KMS-11 (cell line): ENCODE measurements around the gene GRK6.

ENCODE experiments used
- H2AFZ ChIP-seq: fragments of 200-600 bp; sonication (generic); 2 replicates; pipeline ENCODE4 v1.6.1; 2016; ENCODE audit warnings: antibody characterized with exemption, mixed run types, low read depth
- H3K27ac ChIP-seq: fragments of 200-600 bp; sonication (generic); 2 replicates; pipeline ENCODE4 v1.6.1; 2016; ENCODE audit warnings: mild to moderate bottlenecking, mixed run types
- H3K27me3 ChIP-seq: fragments of 200-600 bp; sonication (generic); 2 replicates; pipeline ENCODE4 v1.6.1; 2017; ENCODE audit warnings: mild to moderate bottlenecking, low read depth, mixed run types, moderate library complexity; ENCODE audit not compliant: insufficient read depth
- H3K36me3 ChIP-seq: fragments of 200-600 bp; sonication (generic); 2 replicates; pipeline ENCODE4 v1.6.1; 2017; ENCODE audit warnings: mild to moderate bottlenecking, mixed run types; ENCODE audit not compliant: insufficient read depth
- H3K4me1 ChIP-seq: fragments of 200-600 bp; sonication (generic); 2 replicates; pipeline ENCODE4 v1.6.1; 2016; ENCODE audit warnings: mild to moderate bottlenecking, low read depth, mixed run types; ENCODE audit not compliant: poor library complexity, severe bottlenecking
- H3K4me2 ChIP-seq: fragments of 200-600 bp; sonication (generic); 2 replicates; pipeline ENCODE4 v1.7.0; 2016; ENCODE audit warnings: mild to moderate bottlenecking, mixed run types
- H3K4me3 ChIP-seq: fragments of 200-600 bp; sonication (generic); IDR thresholded peaks from 2 replicates; pipeline ENCODE4 v1.6.1; 2017; ENCODE audit warnings: low read depth, low read length, mixed read lengths; ENCODE audit not compliant: insufficient read depth
- H3K79me2 ChIP-seq: fragments of 200-600 bp; sonication (generic); 2 replicates; pipeline ENCODE4 v1.6.1; 2016; ENCODE audit warnings: low read depth, mixed run types; ENCODE audit not compliant: insufficient read depth
- H3K9ac ChIP-seq: fragments of 200-600 bp; sonication (generic); 2 replicates; pipeline ENCODE4 v1.6.1; 2016; ENCODE audit warnings: mild to moderate bottlenecking, mixed run types
- H4K20me1 ChIP-seq: fragments of 200-600 bp; sonication (generic); 2 replicates; pipeline ENCODE4 v1.6.1; 2016; ENCODE audit warnings: mild to moderate bottlenecking, mixed run types; ENCODE audit not compliant: insufficient read depth
- CTCF ChIP-seq: fragments of 200-600 bp; sonication (generic); conservative IDR thresholded peaks from 2 replicates; pipeline ENCODE4 v1.6.1; 2017; ENCODE audit warnings: low read depth, mild to moderate bottlenecking, antibody characterized with exemption, low read length, moderate library complexity, mixed read lengths

The GRK6 gene

GRCh38 chr5:177435847-177436536 is 9.5 kb downstream of the GRK6 start:
- Histone ChIP-seq H3K4me2 (no peak overlapping the region), H3K9ac (no peak overlapping the region), H3K27ac (no peak overlapping the region), H3K79me2 (no peaks in the 10 kb centered on the region), H3K4me3 (no peak overlapping the region), H3K36me3 (no peaks in the 10 kb centered on the region), H3K27me3 (no peaks in the 10 kb centered on the region), H2AFZ (no peak overlapping the region), H3K4me1 (peaks cover 19% of the 10 kb centered on the region), H4K20me1 (no peaks in the 10 kb centered on the region)
- TF ChIP-seq CTCF = no peak

GRCh38 chr5:177437623-177438022 is 11.1 kb downstream of the GRK6 start:
- H3K79me2 ChIP-seq = no peaks in the 10 kb centered on the region
- no peak for TF ChIP-seq CTCF
- no peak overlapping the region for H2AFZ ChIP-seq
- H3K9ac ChIP-seq = no peak overlapping the region
- no peaks in the 10 kb centered on the region for H4K20me1 ChIP-seq
- no peaks in the 10 kb centered on the region for H3K36me3 ChIP-seq
- H3K4me1 ChIP-seq = peaks cover 4% of the 10 kb centered on the region
- H3K4me3 ChIP-seq = no peak overlapping the region
- H3K4me2 ChIP-seq = no peak overlapping the region
- H3K27ac ChIP-seq = no peak overlapping the region
- H3K27me3 ChIP-seq = no peaks in the 10 kb centered on the region

GRCh38 chr5:177438468-177438867 is 12.0 kb downstream of the GRK6 start:
- no peaks in the 10 kb centered on the region for H3K27me3 ChIP-seq
- H3K36me3 ChIP-seq = no peaks in the 10 kb centered on the region
- no peak overlapping the region for H2AFZ ChIP-seq
- no peak overlapping the region for H3K4me3 ChIP-seq
- no peak overlapping the region for H3K9ac ChIP-seq
- no peaks in the 10 kb centered on the region for H3K79me2 ChIP-seq
- H3K4me2 ChIP-seq = no peak overlapping the region
- peaks cover under 1% of the 10 kb centered on the region for H3K4me1 ChIP-seq
- no peaks in the 10 kb centered on the region for H4K20me1 ChIP-seq
- no peak overlapping the region for H3K27ac ChIP-seq
- no peak for TF ChIP-seq CTCF

- Histone ChIP-seq H3K4me2 (no peak overlapping the region), H4K20me1 (no peaks in the 10 kb centered on the region), H3K4me3 (no peak overlapping the region), H3K27ac (no peak overlapping the region), H3K79me2 (no peaks in the 10 kb centered on the region), H3K36me3 (no peaks in the 10 kb centered on the region), H3K4me1 (peaks cover 12% of the 10 kb centered on the region), H3K27me3 (no peaks in the 10 kb centered on the region), H2AFZ (no peak overlapping the region), H3K9ac (no peak overlapping the region)
- TF ChIP-seq CTCF = no peak
These were observed 13.1 kb downstream of the GRK6 start for GRCh38 chr5:177439518-177440053.
